HEK293 (cell line): ENCODE data around the gene MAN1C1.

Experiments used
- CTCF ChIA-PET: fragments of 350-600 bp; formaldehyde crosslinking; extraction: SDS; loops from one replicate; lab custom pipeline; 2021; ENCODE audit warnings: antibody characterized with exemption; lab: Yijun Ruan, JAX
- POLR2A ChIA-PET: fragments of 300-600 bp; formaldehyde crosslinking; extraction: SDS; loops from one replicate; lab custom pipeline; 2020; ENCODE audit warnings: antibody characterized with exemption, inconsistent platforms; lab: Yijun Ruan, JAX
- H3K27ac ChIP-seq: fragments of 200-500 bp; sonication (Bioruptor generic); 2 replicates; pipeline ENCODE4 v1.5.1; 2014; ENCODE audit warnings: low read depth, low read length, control low read depth, inconsistent platforms; ENCODE audit errors: extremely low read depth
- H3K36me3 ChIP-seq, 2 experiments: fragments of 200-500 bp in 1 of 2; sonication (Bioruptor generic) in 1 of 2; 1 replicate in 1 of 2; 2 replicates in 1 of 2; pipeline ENCODE4 v1.5.1; 2014 to 2017; ENCODE audit warnings: inconsistent platforms in 2 of 2, low read length in 2 of 2; ENCODE audit not compliant: control insufficient read depth in 2 of 2, insufficient read depth in 1 of 2
- H3K4me1 ChIP-seq: fragments of 200-500 bp; sonication (Bioruptor generic); 2 replicates; pipeline ENCODE4 v1.5.1; 2014; ENCODE audit warnings: mild to moderate bottlenecking, low read length, inconsistent platforms; ENCODE audit not compliant: control insufficient read depth, insufficient read depth
- H3K4me3 ChIP-seq: 2 replicates; pipeline ENCODE4 v1.5.1; 2011; ENCODE audit warnings: low read depth, mild to moderate bottlenecking, control low read depth, low read length, moderate library complexity
- H3K9me3 ChIP-seq: fragments of 200-500 bp; sonication (Bioruptor generic); 2 replicates; pipeline ENCODE4 v1.5.1; 2014; ENCODE audit warnings: low read depth, low read length, inconsistent platforms; ENCODE audit not compliant: control insufficient read depth, insufficient read depth
- REPIN1 ChIP-seq: fragments of 450-650 bp; formaldehyde crosslinking; IDR thresholded peaks from 2 replicates; pipeline ENCODE4 v1.5.1; 2017; ENCODE audit warnings: missing biosample characterization, missing genetic modification characterization, low read depth
- SP2 ChIP-seq: fragments of 450-650 bp; formaldehyde crosslinking; IDR thresholded peaks from 2 replicates; pipeline ENCODE4 v1.5.1; 2016; ENCODE audit warnings: missing biosample characterization, missing genetic modification characterization
- ZBTB48 ChIP-seq: fragments of 450-650 bp; formaldehyde crosslinking; IDR thresholded peaks from 2 replicates; pipeline ENCODE4 v1.5.1; 2016; ENCODE audit warnings: missing biosample characterization, missing genetic modification characterization
- ZFP41 ChIP-seq: fragments of 450-650 bp; formaldehyde crosslinking; IDR thresholded peaks from 2 replicates; pipeline ENCODE4 v1.5.1; 2016; ENCODE audit warnings: missing biosample characterization, missing genetic modification characterization, borderline replicate concordance
- ZFP69B ChIP-seq: fragments of 450-650 bp; formaldehyde crosslinking; IDR thresholded peaks from 2 replicates; pipeline ENCODE4 v1.5.1; 2016; ENCODE audit warnings: missing biosample characterization, missing genetic modification characterization
- ZNF114 ChIP-seq: fragments of 450-650 bp; formaldehyde crosslinking; IDR thresholded peaks from 2 replicates; pipeline ENCODE4 v1.5.0; 2017; ENCODE audit warnings: missing biosample characterization, missing genetic modification characterization
- ZNF274 ChIP-seq, 2 experiments: fragments of 200-500 bp in 1 of 2; fragments of 450-650 bp in 1 of 2; sonication (Bioruptor generic) in 1 of 2; formaldehyde crosslinking in 1 of 2; IDR thresholded peaks; 2 replicates each; pipeline versions ENCODE4 v1.5.1 to v1.6.1; 2014 to 2016; ENCODE audit warnings: borderline replicate concordance in 1 of 2, inconsistent platforms in 1 of 2, low read length in 1 of 2, missing biosample characterization in 1 of 2, missing genetic modification characterization in 1 of 2
- ZNF302 ChIP-seq: fragments of 450-650 bp; formaldehyde crosslinking; IDR thresholded peaks from 2 replicates; pipeline ENCODE4 v1.5.1; 2016; ENCODE audit warnings: missing biosample characterization, missing genetic modification characterization, low read depth
- ZNF426 ChIP-seq: fragments of 450-650 bp; formaldehyde crosslinking; IDR thresholded peaks from 2 replicates; pipeline ENCODE4 v1.5.1; 2017; ENCODE audit warnings: missing biosample characterization, missing genetic modification characterization, mild to moderate bottlenecking, inconsistent platforms, moderate library complexity
- ZNF548 ChIP-seq: fragments of 450-650 bp; formaldehyde crosslinking; IDR thresholded peaks from 2 replicates; pipeline ENCODE4 v1.5.1; 2016; ENCODE audit warnings: missing biosample characterization, missing genetic modification characterization
- ZNF747 ChIP-seq: fragments of 450-650 bp; formaldehyde crosslinking; IDR thresholded peaks from 2 replicates; pipeline ENCODE4 v1.5.1; 2016; ENCODE audit warnings: missing biosample characterization, missing genetic modification characterization
- ZNF830 ChIP-seq: fragments of 450-650 bp; IDR thresholded peaks from 2 replicates; pipeline ENCODE4 v1.5.0; 2018; ENCODE audit warnings: missing biosample characterization, missing genetic modification characterization, low read depth, mild to moderate bottlenecking, moderate library complexity
- TF ChIP-seq, protein P1 (sequence below): fragments of 450-650 bp; formaldehyde crosslinking; IDR thresholded peaks from 2 replicates; pipeline ENCODE4 v1.5.0; 2017; ENCODE audit warnings: missing biosample characterization, missing genetic modification characterization, borderline replicate concordance
- TF ChIP-seq, protein P2 (sequence below): fragments of 450-650 bp; formaldehyde crosslinking; IDR thresholded peaks from 2 replicates; pipeline ENCODE4 v1.5.1; 2016; ENCODE audit warnings: missing biosample characterization, missing genetic modification characterization, low read depth
- TF ChIP-seq, protein P3 (sequence below): fragments of 450-650 bp; formaldehyde crosslinking; IDR thresholded peaks from 2 replicates; pipeline ENCODE4 v1.5.1; 2016; ENCODE audit warnings: missing biosample characterization, missing genetic modification characterization

The MAN1C1 gene

DNA sequence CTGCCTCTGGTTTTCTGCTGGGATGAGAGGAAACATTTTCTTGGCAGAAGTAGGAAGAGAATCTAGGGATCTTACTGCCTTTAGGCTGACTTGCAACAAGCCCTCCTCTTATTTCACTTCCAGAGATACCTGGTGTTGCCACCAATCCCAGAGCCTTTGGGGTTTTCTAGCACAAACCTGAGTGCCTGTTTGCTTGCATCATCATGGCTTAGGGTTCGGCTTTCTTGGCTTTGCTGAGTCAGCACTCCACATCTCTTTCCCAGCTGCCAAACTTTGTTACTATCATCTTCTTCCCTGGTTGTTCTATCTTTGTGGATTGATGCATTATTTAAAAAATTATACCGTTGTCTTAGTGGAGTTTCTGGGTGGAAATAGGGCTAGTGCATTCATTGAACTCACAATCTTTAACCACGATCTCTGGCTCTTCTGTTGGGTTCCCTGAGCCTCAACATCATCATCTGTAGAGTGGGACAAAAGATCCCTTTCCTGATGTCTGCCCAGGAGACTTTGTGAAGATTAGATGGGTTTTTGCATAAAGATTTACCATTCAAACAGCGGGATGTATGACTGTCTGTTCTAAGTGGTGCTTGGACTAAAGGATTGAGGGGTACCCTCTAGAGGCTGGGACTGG, 106.8 kb downstream of the MAN1C1 start:
- POLR2A ChIA-PET, result no interaction called here
- TF ChIP-seq ZNF747 (tag by site-specific recombination) (no peak), ZBTB48 (tag by site-specific recombination) (peak; percentile 42; the same call in 1 of the 2 replicates)
- H3K4me3 ChIP-seq, result no peak overlapping the region
- peaks cover 8% of the 10 kb centered on the region for H3K4me1 ChIP-seq
- CTCF ChIA-PET, result no interaction called here
- no peaks in the 10 kb centered on the region for H3K9me3 ChIP-seq
- no peaks in the 10 kb centered on the region for H3K36me3 ChIP-seq
- no peak overlapping the region for H3K27ac ChIP-seq

DNA sequence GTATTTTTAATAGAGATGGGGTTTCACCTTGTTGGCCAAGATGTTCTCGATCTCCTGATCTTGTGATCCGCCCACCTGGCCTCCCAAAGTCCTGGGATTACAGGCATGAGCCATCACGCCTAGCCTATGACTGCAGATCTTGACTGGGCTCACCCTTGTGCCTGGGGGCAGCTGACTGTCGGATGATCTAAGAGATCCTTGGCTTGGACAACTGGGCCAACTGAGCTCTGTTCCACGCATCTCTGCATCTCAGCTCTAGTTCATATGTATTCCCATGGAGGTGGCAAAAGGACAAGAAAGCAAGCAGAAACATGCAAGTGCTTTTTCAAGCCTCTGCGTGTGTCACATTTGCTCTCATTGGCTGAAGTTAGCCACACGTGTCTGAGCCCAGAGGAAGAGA, 107.6 kb downstream of the MAN1C1 start:
- Histone ChIP-seq H3K4me1 (peaks cover 8% of the 10 kb centered on the region), H3K4me3 (no peak overlapping the region), H3K36me3 (no peaks in the 10 kb centered on the region), H3K27ac (no peak overlapping the region), H3K9me3 (no peaks in the 10 kb centered on the region)
- ChIA-PET CTCF (interaction anchor here (2.0 kb wide), 1 partner anchor 10 kb away, joined by 11 read pairs; no protein-coding TSS in a partner anchor), POLR2A (interaction anchor here (0.7 kb wide), 1 partner anchor 10 kb away, joined by 3 read pairs; no protein-coding TSS in a partner anchor)
- no peak for TF ChIP-seq REPIN1 (tag by site-specific recombination)
- no peak for TF ChIP-seq ZNF114 (tag by site-specific recombination)
- TF ChIP-seq, protein P1, sequence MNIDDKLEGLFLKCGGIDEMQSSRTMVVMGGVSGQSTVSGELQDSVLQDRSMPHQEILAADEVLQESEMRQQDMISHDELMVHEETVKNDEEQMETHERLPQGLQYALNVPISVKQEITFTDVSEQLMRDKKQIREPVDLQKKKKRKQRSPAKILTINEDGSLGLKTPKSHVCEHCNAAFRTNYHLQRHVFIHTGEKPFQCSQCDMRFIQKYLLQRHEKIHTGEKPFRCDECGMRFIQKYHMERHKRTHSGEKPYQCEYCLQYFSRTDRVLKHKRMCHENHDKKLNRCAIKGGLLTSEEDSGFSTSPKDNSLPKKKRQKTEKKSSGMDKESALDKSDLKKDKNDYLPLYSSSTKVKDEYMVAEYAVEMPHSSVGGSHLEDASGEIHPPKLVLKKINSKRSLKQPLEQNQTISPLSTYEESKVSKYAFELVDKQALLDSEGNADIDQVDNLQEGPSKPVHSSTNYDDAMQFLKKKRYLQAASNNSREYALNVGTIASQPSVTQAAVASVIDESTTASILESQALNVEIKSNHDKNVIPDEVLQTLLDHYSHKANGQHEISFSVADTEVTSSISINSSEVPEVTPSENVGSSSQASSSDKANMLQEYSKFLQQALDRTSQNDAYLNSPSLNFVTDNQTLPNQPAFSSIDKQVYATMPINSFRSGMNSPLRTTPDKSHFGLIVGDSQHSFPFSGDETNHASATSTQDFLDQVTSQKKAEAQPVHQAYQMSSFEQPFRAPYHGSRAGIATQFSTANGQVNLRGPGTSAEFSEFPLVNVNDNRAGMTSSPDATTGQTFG (tag by site-specific recombination), result no peak
- no peak for TF ChIP-seq ZNF830 (tag by site-specific recombination)
- TF ChIP-seq ZNF302 (tag by site-specific recombination), result no peak
- TF ChIP-seq, protein P2, sequence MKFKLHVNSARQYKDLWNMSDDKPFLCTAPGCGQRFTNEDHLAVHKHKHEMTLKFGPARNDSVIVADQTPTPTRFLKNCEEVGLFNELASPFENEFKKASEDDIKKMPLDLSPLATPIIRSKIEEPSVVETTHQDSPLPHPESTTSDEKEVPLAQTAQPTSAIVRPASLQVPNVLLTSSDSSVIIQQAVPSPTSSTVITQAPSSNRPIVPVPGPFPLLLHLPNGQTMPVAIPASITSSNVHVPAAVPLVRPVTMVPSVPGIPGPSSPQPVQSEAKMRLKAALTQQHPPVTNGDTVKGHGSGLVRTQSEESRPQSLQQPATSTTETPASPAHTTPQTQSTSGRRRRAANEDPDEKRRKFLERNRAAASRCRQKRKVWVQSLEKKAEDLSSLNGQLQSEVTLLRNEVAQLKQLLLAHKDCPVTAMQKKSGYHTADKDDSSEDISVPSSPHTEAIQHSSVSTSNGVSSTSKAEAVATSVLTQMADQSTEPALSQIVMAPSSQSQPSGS (tag by site-specific recombination), result no peak
- TF ChIP-seq ZFP69B (tag by site-specific recombination), result no peak
- no peak for TF ChIP-seq ZNF426 (tag by site-specific recombination)

DNA sequence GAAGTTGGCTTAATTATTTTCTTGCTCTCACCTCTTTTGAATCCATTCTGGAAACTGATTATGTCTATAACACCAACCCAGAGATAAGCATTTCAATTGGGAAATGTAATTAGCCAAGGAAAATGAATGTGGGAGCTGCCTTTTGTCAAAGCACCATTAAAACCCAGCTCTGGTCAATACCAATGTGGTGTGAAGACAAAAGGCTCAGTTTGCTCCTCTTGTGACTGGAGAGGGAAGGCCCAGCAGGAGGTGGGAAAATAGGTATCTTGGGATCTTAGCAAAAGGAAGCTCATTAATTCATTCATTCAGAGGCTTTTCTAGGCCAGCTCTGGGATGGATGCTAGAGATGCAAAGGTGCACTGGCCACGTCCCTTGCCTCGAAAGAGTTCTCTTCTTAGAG, 108.4 kb downstream of the MAN1C1 start:
- Histone ChIP-seq H3K36me3 (no peaks in the 10 kb centered on the region), H3K4me3 (no peak overlapping the region), H3K9me3 (no peaks in the 10 kb centered on the region), H3K4me1 (peaks cover 8% of the 10 kb centered on the region), H3K27ac (no peak overlapping the region)
- ChIA-PET CTCF (interaction anchor here (0.6 to 2.1 kb wide), 7 partner anchors 8 to 204 kb away, joined by 3 to 11 read pairs (median 4); no protein-coding TSS in a partner anchor), POLR2A (interaction anchor here (1.3 kb wide), 1 partner anchor 56 kb away, joined by 3 read pairs; no protein-coding TSS in a partner anchor)
- TF ChIP-seq, protein P3, sequence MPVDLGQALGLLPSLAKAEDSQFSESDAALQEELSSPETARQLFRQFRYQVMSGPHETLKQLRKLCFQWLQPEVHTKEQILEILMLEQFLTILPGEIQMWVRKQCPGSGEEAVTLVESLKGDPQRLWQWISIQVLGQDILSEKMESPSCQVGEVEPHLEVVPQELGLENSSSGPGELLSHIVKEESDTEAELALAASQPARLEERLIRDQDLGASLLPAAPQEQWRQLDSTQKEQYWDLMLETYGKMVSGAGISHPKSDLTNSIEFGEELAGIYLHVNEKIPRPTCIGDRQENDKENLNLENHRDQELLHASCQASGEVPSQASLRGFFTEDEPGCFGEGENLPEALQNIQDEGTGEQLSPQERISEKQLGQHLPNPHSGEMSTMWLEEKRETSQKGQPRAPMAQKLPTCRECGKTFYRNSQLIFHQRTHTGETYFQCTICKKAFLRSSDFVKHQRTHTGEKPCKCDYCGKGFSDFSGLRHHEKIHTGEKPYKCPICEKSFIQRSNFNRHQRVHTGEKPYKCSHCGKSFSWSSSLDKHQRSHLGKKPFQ (tag by site-specific recombination), result 0 out of 2 replicates have a peak, but pooled peaks have one; percentile 49
- TF ChIP-seq ZNF548 (tag by site-specific recombination) (no peak), SP2 (tag by site-specific recombination) (no peak), ZFP41 (tag by site-specific recombination) (no peak), ZNF274 (IDR thresholded peaks at IDR 0.05; ENCODE audit: low read length) (no peak), ZNF274 (tag by site-specific recombination; IDR thresholded peaks at IDR 0.05; ENCODE audit: borderline replicate concordance) (no peak)
